IPS-NIHi7 (cell line): ENCODE measurements around the gene HAGH.
A peak's percentile ranks its signal among the peaks of the same experiment; 100 is the strongest.

Experiments
- DNase-seq: peaks from one replicate; pipeline ENCODE4 v3.0.0; 2012; ENCODE audit warnings: mixed read lengths; ENCODE audit errors: extremely low spot score

The HAGH gene

GRCh38 chr16:1831186-1832075 lies 4.8 kb upstream of the HAGH start:
- DNase-seq = no peak

GRCh38 chr16:1830213-1830612 lies 3.6 kb upstream of the HAGH start:
- DNase-seq = no peak

GRCh38 chr16:1828645-1829410 lies 2.2 kb upstream of the HAGH start:
- no peak for DNase-seq

GRCh38 chr16:1825864-1826690 lies 548 bp downstream of the HAGH start:
- peak; percentile 53 for DNase-seq

GRCh38 chr16:1825381-1825863 lies 1.2 kb downstream of the HAGH start:
- DNase-seq = no peak

GRCh38 chr16:1823821-1824220 lies 2.8 kb downstream of the HAGH start:
- peak; percentile 66 for DNase-seq

- no peak for DNase-seq
Observed at GRCh38 chr16:1822801-1823200, 3.8 kb downstream of the HAGH start.

GRCh38 chr16:1821861-1822611 lies 4.6 kb downstream of the HAGH start:
- DNase-seq = no peak

GRCh38 chr16:1820946-1821290 lies 5.7 kb downstream of the HAGH start:
- DNase-seq = no peak

- no peak for DNase-seq
Observed at GRCh38 chr16:1820096-1820945, 6.3 kb downstream of the HAGH start.

GRCh38 chr16:1819611-1820010 lies 7.0 kb downstream of the HAGH start:
- DNase-seq = no peak

GRCh38 chr16:1818873-1819525 lies 7.6 kb downstream of the HAGH start:
- no peak for DNase-seq

GRCh38 chr16:1818204-1818872 lies 8.3 kb downstream of the HAGH start:
- DNase-seq = no peak

GRCh38 chr16:1817716-1818115 lies 8.9 kb downstream of the HAGH start:
- no peak for DNase-seq

GRCh38 chr16:1817276-1817589 lies 9.4 kb downstream of the HAGH start:
- no peak for DNase-seq

GRCh38 chr16:1816396-1817275 lies 10.0 kb downstream of the HAGH start:
- no peak for DNase-seq

GRCh38 chr16:1815461-1815860 lies 11.2 kb downstream of the HAGH start:
- no peak for DNase-seq

- DNase-seq = peak; percentile 81
Observed at GRCh38 chr16:1812732-1813163, 13.9 kb downstream of the HAGH start.
